Stimulated activated CD4-positive, alpha-beta T cell treated with anti-CD3 and anti-CD28 coated beads, Interleukin-1b, Interleukin-23, amount 100 ng/mL, for 1 hour (primary cell): Measurements from ENCODE around the gene CPEB2.
"Not testable (repeated sequence)": the region's sequence is repeated elsewhere in the genome, so short reads cannot be mapped to it uniquely, and the experiment has no call there.

Experiments
- DNase-seq, 2 donors: peaks; one replicate each; pipeline ENCODE4 v3.0.0-alpha.2; 2020; ENCODE audit warnings: low read depth in 2 of 2

CPEB2 gene

GRCh38 chr4:15043922-15044321, 41.6 kb downstream of the CPEB2 start:
- DNase-seq, result no peak

DNA sequence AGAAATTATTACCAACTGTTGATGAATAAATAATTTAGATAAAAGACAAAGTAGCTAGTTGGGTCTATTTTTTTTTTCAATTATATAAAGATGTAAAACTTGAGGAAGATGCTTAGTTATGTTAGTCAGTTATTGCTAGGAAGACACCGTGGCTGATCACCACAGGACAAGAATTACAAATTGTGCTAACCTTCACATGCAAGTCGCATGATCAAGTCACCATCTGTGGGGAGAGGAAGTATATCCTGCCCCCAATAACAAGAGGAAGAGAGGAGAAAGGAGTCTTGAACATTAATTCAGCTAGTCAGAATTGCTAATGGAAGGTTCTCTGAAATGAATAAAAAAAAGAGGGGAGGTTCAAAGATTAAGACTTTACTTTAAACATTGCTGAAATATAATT, 52.3 kb downstream of the CPEB2 start:
- no peak for DNase-seq

DNA sequence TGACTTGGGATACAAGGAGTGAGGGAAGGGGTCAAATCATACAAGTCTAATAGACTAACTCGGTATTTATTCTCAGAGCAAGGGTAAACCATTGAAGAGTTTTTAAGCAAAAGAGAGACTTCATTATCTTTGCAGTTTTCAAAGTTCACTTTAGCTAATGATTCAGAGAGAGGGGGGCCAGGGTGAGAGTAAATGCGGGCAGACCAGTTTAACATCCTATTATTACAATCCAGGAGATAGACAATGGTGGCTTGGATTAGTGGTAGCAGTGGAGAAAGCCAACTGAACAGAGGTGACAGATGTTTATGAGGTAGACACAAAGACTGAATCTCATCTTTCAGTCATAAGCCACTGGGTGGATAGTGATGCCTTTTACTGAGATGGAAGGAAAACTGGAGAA, 57.9 kb downstream of the CPEB2 start:
- no peak for DNase-seq

- no peak for DNase-seq
Measured at GRCh38 chr4:15063341-15063740, 61.1 kb downstream of the CPEB2 start.

- DNase-seq, result no peak
Measured at GRCh38 chr4:15065516-15065915, 63.2 kb downstream of the CPEB2 start.

DNA sequence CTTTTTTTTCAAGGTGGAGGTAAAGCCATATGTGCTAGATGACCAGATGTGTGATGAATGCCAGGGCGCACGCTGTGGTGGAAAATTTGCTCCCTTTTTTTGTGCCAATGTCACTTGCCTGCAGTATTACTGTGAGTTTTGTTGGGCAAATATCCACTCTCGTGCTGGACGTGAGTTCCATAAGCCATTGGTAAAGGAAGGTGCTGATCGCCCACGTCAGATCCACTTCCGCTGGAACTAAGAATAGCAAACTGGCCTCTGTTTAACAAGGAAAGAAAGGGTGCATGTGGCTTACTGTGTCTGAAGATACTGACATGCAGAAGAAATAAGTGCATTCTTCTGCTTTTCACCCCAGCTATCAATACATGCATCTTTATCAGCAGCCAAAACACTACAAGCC, 63.9 kb downstream of the CPEB2 start:
- DNase-seq, result no peak

DNA sequence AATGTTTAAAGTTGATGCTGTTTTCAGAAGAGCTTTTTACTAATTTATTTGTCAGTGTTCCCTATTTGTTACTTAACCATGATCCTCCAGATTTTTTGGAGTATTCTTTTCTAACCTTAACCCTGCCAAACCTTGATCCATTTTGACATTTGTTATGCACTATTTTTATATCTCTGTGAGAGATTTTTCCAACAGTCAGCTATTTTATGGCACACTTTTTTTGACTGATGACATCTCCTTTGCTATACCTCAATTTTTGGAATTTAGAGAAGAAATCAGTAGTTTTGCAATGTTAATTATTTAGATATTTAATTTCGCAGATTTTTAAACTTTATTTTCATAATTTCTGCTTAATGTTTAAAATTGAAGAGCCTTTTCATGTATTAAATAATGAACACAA, 66.0 kb downstream of the CPEB2 start:
- DNase-seq, result no peak

DNA sequence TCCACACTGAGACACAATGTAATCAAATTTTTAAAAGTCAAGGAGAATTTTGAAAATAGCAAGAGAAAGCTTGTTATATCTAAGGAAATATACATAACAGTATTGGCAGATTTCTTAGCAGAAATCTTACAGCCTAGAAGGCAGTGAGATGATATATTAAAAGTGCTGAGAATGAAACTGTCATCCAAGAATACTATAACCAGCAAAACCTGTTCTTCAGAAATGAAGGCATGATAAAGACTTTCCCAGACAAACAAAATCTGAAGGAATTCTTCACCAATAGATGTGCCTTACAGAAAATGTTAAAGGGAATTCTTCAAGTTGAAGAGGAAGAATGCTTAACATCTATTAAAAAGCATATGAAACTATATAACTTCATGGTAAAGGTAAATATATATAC, 73.6 kb downstream of the CPEB2 start:
- no peak for DNase-seq

DNA sequence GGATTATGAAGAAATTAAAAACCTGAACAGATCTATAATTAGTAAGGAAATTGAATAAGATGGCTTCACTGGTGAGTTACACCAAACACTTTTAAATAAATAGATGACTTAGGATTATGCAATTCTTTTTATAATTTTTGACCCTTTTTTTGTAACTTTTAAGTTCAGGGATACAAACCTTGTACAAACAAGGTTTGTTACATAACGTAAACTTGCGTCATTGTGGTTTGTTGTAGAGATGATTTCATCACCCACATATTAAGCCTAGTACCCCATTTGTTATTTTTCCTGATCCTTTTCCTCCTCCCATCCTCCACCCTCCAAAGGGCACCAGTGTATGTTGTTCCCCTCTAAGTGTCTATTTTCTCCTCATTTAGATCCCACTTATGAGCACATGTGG, 75.7 kb downstream of the CPEB2 start:
- no peak for DNase-seq

- no peak for DNase-seq
Measured at GRCh38 chr4:15078682-15079642, 76.7 kb downstream of the CPEB2 start.

GRCh38 chr4:15084780-15085179, 82.5 kb downstream of the CPEB2 start:
- no peak for DNase-seq

DNA sequence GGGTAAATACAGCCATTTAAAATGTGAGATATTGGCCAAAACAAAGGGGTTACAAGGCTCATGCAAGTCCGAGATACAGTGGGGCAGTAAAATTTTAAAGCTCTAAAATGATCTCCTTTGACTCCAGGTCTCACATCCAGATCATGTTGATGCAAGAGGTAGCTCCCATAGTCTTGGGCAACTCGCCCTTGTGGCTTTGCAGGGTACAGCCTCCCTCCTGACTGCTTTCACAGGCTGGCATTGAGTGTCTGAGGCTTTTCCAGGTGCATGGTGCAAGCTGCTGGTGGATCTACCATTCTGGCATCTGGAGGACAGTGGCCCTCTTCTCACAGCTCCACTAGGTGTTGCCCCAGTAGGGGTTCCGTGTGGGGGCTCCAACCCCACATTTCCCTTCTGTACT, 83.5 kb downstream of the CPEB2 start:
- not testable (repeated sequence) for DNase-seq

GRCh38 chr4:15086259-15086658, 84.0 kb downstream of the CPEB2 start:
- DNase-seq, result not testable (repeated sequence)

- DNase-seq, result no peak
Measured at GRCh38 chr4:15088394-15089035, 86.2 kb downstream of the CPEB2 start.

DNA sequence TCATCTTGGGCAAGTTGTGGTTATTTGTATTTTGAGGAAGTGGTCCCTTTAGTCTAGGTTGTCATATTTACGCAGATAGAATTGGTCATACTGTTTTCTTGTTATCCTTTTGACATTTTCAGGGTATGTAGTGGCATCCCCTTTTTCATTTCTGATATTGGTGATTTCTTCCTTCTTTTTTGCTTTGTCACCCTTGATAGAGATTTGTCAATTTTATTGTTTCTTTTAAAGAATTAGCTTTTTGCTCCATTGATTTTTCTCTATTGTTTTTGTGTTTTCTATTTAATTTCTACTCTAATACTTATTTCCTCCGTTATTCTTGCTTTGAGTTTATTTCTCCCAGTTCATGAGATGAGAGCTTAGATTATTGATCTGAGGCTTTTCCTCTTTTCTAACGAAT, 87.7 kb downstream of the CPEB2 start:
- DNase-seq, result no peak

- DNase-seq, result no peak
Measured at GRCh38 chr4:15100380-15100779, 98.1 kb downstream of the CPEB2 start.

GRCh38 chr4:15100994-15101695, 98.9 kb downstream of the CPEB2 start:
- DNase-seq, result no peak

DNA sequence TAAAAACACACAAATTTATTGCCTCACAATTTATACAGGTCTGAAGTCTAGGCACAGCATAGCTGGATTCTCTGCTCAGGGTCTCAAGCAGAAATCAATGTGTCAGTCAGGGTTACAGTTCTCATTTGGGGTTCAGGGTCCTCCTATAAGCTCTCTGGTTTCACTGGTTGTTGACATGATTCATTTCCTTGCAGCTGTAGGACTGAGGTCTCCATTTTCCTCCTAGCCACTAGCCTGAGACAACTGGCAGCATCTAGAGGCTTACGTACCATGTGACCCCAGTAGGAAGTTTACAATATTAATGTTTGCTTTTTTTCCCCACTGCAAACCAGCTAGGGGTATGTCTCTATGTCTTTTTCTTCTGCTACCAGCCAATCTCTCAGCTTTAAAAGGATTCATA, 102.5 kb downstream of the CPEB2 start:
- DNase-seq, result no peak

DNA sequence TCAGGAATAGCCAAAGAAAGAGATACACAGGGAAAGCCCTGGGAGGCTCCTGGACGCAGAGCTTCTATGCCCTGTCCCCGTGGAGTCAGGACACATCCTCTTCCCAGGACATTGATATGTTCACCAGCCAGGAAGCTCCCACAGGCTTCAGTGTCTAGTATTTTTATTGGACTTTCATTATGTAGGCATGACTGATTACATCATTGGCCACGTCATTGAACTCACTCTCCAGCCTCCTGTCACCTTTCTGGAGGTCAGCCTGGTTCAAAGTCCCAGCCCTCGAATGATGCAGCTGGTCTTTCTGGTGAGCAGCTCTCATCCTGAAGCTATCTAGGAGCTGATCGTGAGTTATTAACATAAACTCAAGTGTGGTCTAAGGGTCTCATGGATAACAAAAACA, 104.1 kb downstream of the CPEB2 start:
- DNase-seq, result no peak

- no peak for DNase-seq
Measured at GRCh38 chr4:15109600-15109999, 107.3 kb downstream of the CPEB2 start.

GRCh38 chr4:15110120-15110571, 107.9 kb downstream of the CPEB2 start:
- DNase-seq, result no peak

DNA sequence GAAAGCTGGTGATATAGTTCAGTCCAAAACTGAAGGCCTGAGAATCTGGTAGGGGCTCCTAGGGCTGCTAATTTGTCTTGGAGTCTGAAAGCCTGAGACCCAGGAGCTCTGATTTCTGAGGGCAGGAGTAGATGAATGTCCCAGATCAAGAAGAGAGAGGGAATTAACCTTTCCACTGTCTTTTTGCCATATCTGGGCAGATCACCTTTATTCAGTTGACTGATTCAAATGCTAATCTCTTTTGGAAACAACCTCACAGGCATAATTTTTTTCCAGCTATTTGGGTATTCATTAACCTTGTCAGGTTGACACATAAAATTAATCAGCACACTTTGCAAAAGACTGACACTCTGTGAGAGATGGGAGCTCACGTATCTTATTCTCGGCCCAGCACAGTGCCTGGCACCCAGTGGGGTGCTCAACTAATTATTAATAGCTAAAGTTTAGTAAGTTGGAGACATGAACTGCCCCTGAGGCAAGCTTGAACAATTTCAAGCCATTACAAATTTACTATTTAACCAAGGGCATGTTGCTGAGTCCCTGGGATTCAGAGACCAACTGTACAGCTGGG, 114.3 kb downstream of the CPEB2 start:
- no peak for DNase-seq
